DND-41 (cell line): ENCODE measurements around the gene ESF1.
A peak's percentile ranks its signal among the peaks of the same experiment; 100 is the strongest.

Experiments used
- ATAC-seq: fragments of 200-7000 bp; cut with Tn5 transposase; 3 replicates; pipeline ENCODE4 v1.9.1; 2021; ENCODE audit warnings: low read depth; ENCODE audit not compliant: insufficient read depth
- DNase-seq: peaks from one replicate; pipeline ENCODE4 v3.0.0-alpha.2; 2020
- H2AFZ ChIP-seq: 2 replicates; pipeline ENCODE4 v1.6.0; 2012; ENCODE audit warnings: low read depth, low read length
- H3K27ac ChIP-seq: 2 replicates; pipeline ENCODE4 v1.5.1; 2012; ENCODE audit warnings: low read length, inconsistent platforms
- H3K27me3 ChIP-seq: fragments of 200-600 bp; sonication (generic); 2 replicates; pipeline ENCODE4 v1.6.0; 2012; ENCODE audit warnings: low read length, mild to moderate bottlenecking, inconsistent platforms; ENCODE audit not compliant: insufficient read depth, poor library complexity
- H3K36me3 ChIP-seq: 2 replicates; pipeline ENCODE4 v1.5.1; 2012; ENCODE audit warnings: low read length, inconsistent platforms; ENCODE audit not compliant: insufficient read depth
- H3K4me1 ChIP-seq: 2 replicates; pipeline ENCODE4 v1.5.1; 2012; ENCODE audit warnings: mild to moderate bottlenecking, low read length; ENCODE audit not compliant: insufficient read depth
- H3K4me2 ChIP-seq: 2 replicates; pipeline ENCODE4 v1.6.0; 2012; ENCODE audit warnings: mild to moderate bottlenecking, moderate library complexity, low read length, inconsistent platforms; ENCODE audit not compliant: insufficient read depth
- H3K4me3 ChIP-seq, 2 experiments: fragments of 200-600 bp in 1 of 2; shearing (Covaris generic) in 1 of 2; 2 replicates each; pipeline ENCODE4 v1.5.1; 2012 to 2016; ENCODE audit warnings: inconsistent platforms in 2 of 2, low read length in 2 of 2, mild to moderate bottlenecking in 2 of 2, low read depth in 1 of 2, moderate library complexity in 1 of 2
- H3K79me2 ChIP-seq: 2 replicates; pipeline ENCODE4 v1.6.0; 2012; ENCODE audit warnings: low read length, inconsistent platforms; ENCODE audit not compliant: insufficient read depth
- H3K9ac ChIP-seq: 2 replicates; pipeline ENCODE4 v1.6.0; 2012; ENCODE audit warnings: low read depth, mild to moderate bottlenecking, inconsistent platforms, low read length, moderate library complexity
- H3K9me3 ChIP-seq: 2 replicates; pipeline ENCODE4 v1.5.1; 2012; ENCODE audit warnings: low read length, moderate library complexity, mild to moderate bottlenecking, inconsistent platforms; ENCODE audit not compliant: insufficient read depth, severe bottlenecking
- H4K20me1 ChIP-seq: 2 replicates; pipeline ENCODE4 v1.6.0; 2012; ENCODE audit warnings: low read length; ENCODE audit not compliant: insufficient read depth
- EZH2 ChIP-seq: IDR thresholded peaks from 3 replicates; pipeline ENCODE4 v1.6.1; 2012; ENCODE audit warnings: borderline replicate concordance, low read depth, mild to moderate bottlenecking, moderate library complexity, low read length, inconsistent platforms; ENCODE audit not compliant: severe bottlenecking
- TF ChIP-seq, protein P1 (sequence below): IDR thresholded peaks from 2 replicates; pipeline ENCODE4 v1.5.1; 2012; ENCODE audit warnings: borderline replicate concordance, low read length, moderate library complexity, mild to moderate bottlenecking; ENCODE audit not compliant: poor library complexity, severe bottlenecking; ENCODE audit errors: extremely low read depth

Gene ESF1

GRCh38 chr20:13791540-13792459 lies 7.1 kb upstream of the ESF1 start:
- peaks cover 100% of the 10 kb centered on the region for H3K36me3 ChIP-seq
- no peaks in the 10 kb centered on the region for H3K9me3 ChIP-seq
- H3K4me3 ChIP-seq: no peak overlapping the region
- no peak for TF ChIP-seq EZH2
- TF ChIP-seq, protein P1, sequence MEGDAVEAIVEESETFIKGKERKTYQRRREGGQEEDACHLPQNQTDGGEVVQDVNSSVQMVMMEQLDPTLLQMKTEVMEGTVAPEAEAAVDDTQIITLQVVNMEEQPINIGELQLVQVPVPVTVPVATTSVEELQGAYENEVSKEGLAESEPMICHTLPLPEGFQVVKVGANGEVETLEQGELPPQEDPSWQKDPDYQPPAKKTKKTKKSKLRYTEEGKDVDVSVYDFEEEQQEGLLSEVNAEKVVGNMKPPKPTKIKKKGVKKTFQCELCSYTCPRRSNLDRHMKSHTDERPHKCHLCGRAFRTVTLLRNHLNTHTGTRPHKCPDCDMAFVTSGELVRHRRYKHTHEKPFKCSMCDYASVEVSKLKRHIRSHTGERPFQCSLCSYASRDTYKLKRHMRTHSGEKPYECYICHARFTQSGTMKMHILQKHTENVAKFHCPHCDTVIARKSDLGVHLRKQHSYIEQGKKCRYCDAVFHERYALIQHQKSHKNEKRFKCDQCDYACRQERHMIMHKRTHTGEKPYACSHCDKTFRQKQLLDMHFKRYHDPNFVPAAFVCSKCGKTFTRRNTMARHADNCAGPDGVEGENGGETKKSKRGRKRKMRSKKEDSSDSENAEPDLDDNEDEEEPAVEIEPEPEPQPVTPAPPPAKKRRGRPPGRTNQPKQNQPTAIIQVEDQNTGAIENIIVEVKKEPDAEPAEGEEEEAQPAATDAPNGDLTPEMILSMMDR: no peak
- H4K20me1 ChIP-seq: peaks cover 8% of the 10 kb centered on the region; the same call in 1 of the 2 replicates
- H2AFZ ChIP-seq: no peak overlapping the region
- 0 out of 2 replicates have a peak overlapping the region, but pooled peaks have one; percentile 7 for H3K4me2 ChIP-seq
- no peaks in the 10 kb centered on the region for H3K27me3 ChIP-seq
- H3K4me1 ChIP-seq: peaks cover 21% of the 10 kb centered on the region
- no peak overlapping the region for H3K27ac ChIP-seq
- no peak for DNase-seq
- ATAC-seq: no peak
- no peak overlapping the region for H3K9ac ChIP-seq
- H3K79me2 ChIP-seq: peaks cover 71% of the 10 kb centered on the region

GRCh38 chr20:13790708-13791107 lies 6.0 kb upstream of the ESF1 start:
- Histone ChIP-seq H3K9me3 (no peaks in the 10 kb centered on the region), H4K20me1 (peaks cover 17% of the 10 kb centered on the region; the same call in 1 of the 2 replicates), H3K79me2 (peaks cover 82% of the 10 kb centered on the region), H3K9ac (no peak overlapping the region), H3K4me3 (no peak overlapping the region), H3K36me3 (peaks cover 99% of the 10 kb centered on the region), H3K4me2 (0 out of 2 replicates have a peak overlapping the region, but pooled peaks have one; percentile 7), H3K27me3 (no peaks in the 10 kb centered on the region), H2AFZ (no peak overlapping the region), H3K4me1 (peaks cover 31% of the 10 kb centered on the region), H3K27ac (no peak overlapping the region)
- TF ChIP-seq EZH2: no peak
- TF ChIP-seq, protein P1: no peak
- no peak for ATAC-seq
- DNase-seq: no peak

DNA sequence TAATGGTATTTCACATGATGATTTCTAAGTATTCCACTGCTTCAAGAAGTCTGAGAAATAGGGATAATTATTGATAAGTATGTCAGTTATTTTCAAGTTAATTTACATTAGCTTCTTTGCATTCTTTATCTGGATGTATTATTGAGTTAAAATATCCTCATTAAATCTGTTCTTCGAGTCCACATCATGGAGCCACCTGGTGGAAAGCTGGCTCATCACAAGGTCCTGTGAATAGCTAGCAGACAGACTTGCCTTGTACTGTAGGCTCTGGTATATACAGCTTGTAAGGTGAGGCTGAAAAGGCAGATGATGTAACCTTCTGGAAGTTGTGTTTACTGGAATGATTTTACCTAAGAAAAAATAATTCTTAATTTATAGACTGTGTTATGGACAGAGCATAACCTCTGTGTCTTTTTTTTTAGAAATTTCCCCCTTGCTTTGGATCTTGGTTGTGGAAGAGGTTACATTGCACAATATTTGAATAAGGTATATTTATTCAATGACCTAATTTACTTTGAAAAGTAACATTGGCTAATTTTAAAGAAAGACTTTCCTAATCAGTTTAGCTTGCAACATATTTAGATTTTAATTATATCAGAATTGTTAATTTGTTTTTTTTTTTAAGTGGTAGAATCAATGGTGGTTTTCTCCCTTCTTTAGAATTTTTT lies 3.6 kb upstream of the ESF1 start:
- no peaks in the 10 kb centered on the region for H3K9me3 ChIP-seq
- H3K36me3 ChIP-seq: peaks cover 77% of the 10 kb centered on the region
- H2AFZ ChIP-seq: no peak overlapping the region
- DNase-seq (peak; percentile 79), ATAC-seq (peak; percentile 62)
- peaks cover 39% of the 10 kb centered on the region for H3K4me1 ChIP-seq
- no peaks in the 10 kb centered on the region for H3K27me3 ChIP-seq
- H3K4me3 ChIP-seq: peak overlapping the region in 1 of 2 experiments; percentile 21; a peak in 1 of 4 replicates
- peaks cover 99% of the 10 kb centered on the region for H3K79me2 ChIP-seq
- H3K4me2 ChIP-seq: peak overlapping the region; percentile 76; the same call in 1 of the 2 replicates
- no peak for TF ChIP-seq EZH2
- TF ChIP-seq, protein P1: peak; percentile 86
- H3K27ac ChIP-seq: no peak overlapping the region
- H4K20me1 ChIP-seq: peaks cover 20% of the 10 kb centered on the region; the same call in 1 of the 2 replicates
- 0 out of 2 replicates have a peak overlapping the region, but pooled peaks have one; percentile 80 for H3K9ac ChIP-seq
